Retinal pigment epithelial cell (primary cell): ENCODE results near the gene RRAGB.

Experiments used
- DNase-seq: peaks from one replicate; pipeline ENCODE4 v3.0.0-alpha.2; 2010; ENCODE audit warnings: low read depth
- H3K4me3 ChIP-seq: 2 replicates; pipeline ENCODE4 v1.5.1; 2011; ENCODE audit warnings: mild to moderate bottlenecking, low read length, control low read depth, moderate library complexity
- CTCF ChIP-seq: conservative IDR thresholded peaks from 2 replicates; pipeline ENCODE4 v1.5.1; 2011; ENCODE audit warnings: low read depth, low read length, control low read depth, inconsistent platforms

Gene RRAGB

GRCh38 chrX:55777596-55777995 lies 60.0 kb downstream of the RRAGB start:
- no peak overlapping the region for H3K4me3 ChIP-seq
- DNase-seq = no peak
- TF ChIP-seq CTCF = no peak

GRCh38 chrX:55778322-55778721 lies 60.8 kb downstream of the RRAGB start:
- H3K4me3 ChIP-seq = no peak overlapping the region
- TF ChIP-seq CTCF = no peak
- DNase-seq = no peak

GRCh38 chrX:55783723-55784122 lies 66.2 kb downstream of the RRAGB start:
- no peak for TF ChIP-seq CTCF

GRCh38 chrX:55787063-55787462 lies 69.5 kb downstream of the RRAGB start:
- no peak for TF ChIP-seq CTCF
- no peak for DNase-seq
- H3K4me3 ChIP-seq = no peak overlapping the region

More at GRCh38 chrX:55783723-55784122, 66.2 kb downstream of the RRAGB start:
- no peak overlapping the region for H3K4me3 ChIP-seq
- DNase-seq = no peak

- no peak overlapping the region for H3K4me3 ChIP-seq
- TF ChIP-seq CTCF = no peak
- DNase-seq = no peak
These were observed 70.2 kb downstream of the RRAGB start for GRCh38 chrX:55787727-55788126.

- no peak overlapping the region for H3K4me3 ChIP-seq
- DNase-seq = no peak
- TF ChIP-seq CTCF = no peak
These were observed 76.9 kb downstream of the RRAGB start for GRCh38 chrX:55794405-55794804.

GRCh38 chrX:55796496-55796895 lies 78.9 kb downstream of the RRAGB start:
- DNase-seq = no peak
- no peak overlapping the region for H3K4me3 ChIP-seq
- TF ChIP-seq CTCF = no peak
